ENCODE measurements around the gene RAB35.

RAB35 gene

GRCh38 chr12:120089105-120089504 is 27.4 kb downstream of the RAB35 start:
- TF ChIP-seq ZBTB7A (IDR thresholded peaks at IDR 0.05; ENCODE audit: low read depth) = no peak
- no peak for TF ChIP-seq MAX (IDR thresholded peaks at IDR 0.05)
- no peak for TF ChIP-seq TEAD4 (IDR thresholded peaks at IDR 0.05)
- TF ChIP-seq YY1 (IDR thresholded peaks at IDR 0.05; ENCODE audit: low read depth) = no peak
- TF ChIP-seq TAF1 (IDR thresholded peaks at IDR 0.05; ENCODE audit: low read depth) = no peak

DNA sequence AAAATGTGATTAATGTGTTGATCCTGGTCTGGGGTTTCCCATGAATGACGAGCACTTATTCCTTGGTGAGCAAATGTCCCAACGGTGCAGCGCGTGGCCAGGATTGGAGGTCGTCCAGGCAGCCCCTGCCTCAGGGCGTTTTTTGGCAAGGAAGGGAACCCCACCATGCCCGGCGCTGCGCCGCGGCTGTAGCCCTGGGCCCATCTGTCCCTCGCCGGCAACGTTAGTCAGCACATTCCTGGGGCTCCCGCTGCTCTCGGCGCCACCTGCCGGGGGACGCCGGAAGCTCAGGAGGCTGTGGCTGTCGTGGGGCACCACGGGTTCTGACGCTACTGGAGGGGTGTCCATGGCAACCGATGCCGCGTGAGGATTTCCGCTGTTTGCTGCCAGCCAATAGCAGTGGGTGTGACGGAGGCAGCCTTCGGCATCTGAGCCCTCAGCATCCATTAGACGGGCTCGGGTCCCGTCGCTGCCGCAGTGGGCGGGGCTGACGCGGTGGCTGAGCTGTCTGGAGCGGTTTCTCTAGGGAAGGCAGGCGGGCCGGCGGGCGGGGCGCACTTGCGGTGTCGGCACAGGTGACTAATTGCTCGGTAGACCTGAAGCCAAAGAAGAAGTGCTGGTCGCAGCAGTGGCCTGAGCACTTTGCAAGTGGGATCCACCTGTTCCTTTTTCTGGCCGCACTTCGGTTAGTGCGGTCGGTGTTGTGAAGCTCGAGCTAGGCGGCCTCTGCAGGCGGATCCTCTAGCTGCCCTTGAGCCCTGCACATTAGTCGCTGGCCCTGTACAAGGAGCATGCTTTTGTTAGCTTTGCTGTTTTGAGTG is 29.5 kb downstream of the RAB35 start:
- TF ChIP-seq EGR1 (IDR thresholded peaks at IDR 0.05) (0 out of 2 replicates have a peak, but pooled peaks have one; percentile 21), YY1 (IDR thresholded peaks at IDR 0.05; ENCODE audit: low read depth) (peak; percentile 79), TCF12 (IDR thresholded peaks at IDR 0.05; ENCODE audit: low read depth) (peak; percentile 83), FOXM1 (IDR thresholded peaks at IDR 0.05; ENCODE audit: borderline replicate concordance, low read depth) (peak; percentile 62; the same call in 1 of the 2 replicates), MAX (IDR thresholded peaks at IDR 0.05) (peak; percentile 90), NFIC (IDR thresholded peaks at IDR 0.05) (peak; percentile 57; the same call in 1 of the 2 replicates), TAF1 (IDR thresholded peaks at IDR 0.05; ENCODE audit: low read depth) (peak; percentile 51), CREB1 (IDR thresholded peaks at IDR 0.05; ENCODE audit: low read depth) (peak; percentile 75), RAD21 (IDR thresholded peaks at IDR 0.05; ENCODE audit: low read depth) (peak; percentile 78), TEAD4 (IDR thresholded peaks at IDR 0.05) (peak; percentile 98), ZBTB7A (IDR thresholded peaks at IDR 0.05; ENCODE audit: low read depth) (peak; percentile 65; the same call in 1 of the 2 replicates), CEBPB (IDR thresholded peaks at IDR 0.05) (peak; percentile 14; the same call in 1 of the 2 replicates), EP300 (IDR thresholded peaks at IDR 0.05; ENCODE audit: borderline replicate concordance) (peak; percentile 65; the same call in 1 of the 2 replicates)
- TF ChIP-seq, protein P1, sequence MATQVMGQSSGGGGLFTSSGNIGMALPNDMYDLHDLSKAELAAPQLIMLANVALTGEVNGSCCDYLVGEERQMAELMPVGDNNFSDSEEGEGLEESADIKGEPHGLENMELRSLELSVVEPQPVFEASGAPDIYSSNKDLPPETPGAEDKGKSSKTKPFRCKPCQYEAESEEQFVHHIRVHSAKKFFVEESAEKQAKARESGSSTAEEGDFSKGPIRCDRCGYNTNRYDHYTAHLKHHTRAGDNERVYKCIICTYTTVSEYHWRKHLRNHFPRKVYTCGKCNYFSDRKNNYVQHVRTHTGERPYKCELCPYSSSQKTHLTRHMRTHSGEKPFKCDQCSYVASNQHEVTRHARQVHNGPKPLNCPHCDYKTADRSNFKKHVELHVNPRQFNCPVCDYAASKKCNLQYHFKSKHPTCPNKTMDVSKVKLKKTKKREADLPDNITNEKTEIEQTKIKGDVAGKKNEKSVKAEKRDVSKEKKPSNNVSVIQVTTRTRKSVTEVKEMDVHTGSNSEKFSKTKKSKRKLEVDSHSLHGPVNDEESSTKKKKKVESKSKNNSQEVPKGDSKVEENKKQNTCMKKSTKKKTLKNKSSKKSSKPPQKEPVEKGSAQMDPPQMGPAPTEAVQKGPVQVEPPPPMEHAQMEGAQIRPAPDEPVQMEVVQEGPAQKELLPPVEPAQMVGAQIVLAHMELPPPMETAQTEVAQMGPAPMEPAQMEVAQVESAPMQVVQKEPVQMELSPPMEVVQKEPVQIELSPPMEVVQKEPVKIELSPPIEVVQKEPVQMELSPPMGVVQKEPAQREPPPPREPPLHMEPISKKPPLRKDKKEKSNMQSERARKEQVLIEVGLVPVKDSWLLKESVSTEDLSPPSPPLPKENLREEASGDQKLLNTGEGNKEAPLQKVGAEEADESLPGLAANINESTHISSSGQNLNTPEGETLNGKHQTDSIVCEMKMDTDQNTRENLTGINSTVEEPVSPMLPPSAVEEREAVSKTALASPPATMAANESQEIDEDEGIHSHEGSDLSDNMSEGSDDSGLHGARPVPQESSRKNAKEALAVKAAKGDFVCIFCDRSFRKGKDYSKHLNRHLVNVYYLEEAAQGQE (IDR thresholded peaks at IDR 0.05; ENCODE audit: low read depth) = 0 out of 2 replicates have a peak, but pooled peaks have one; percentile 34
- TF ChIP-seq, protein P2, sequence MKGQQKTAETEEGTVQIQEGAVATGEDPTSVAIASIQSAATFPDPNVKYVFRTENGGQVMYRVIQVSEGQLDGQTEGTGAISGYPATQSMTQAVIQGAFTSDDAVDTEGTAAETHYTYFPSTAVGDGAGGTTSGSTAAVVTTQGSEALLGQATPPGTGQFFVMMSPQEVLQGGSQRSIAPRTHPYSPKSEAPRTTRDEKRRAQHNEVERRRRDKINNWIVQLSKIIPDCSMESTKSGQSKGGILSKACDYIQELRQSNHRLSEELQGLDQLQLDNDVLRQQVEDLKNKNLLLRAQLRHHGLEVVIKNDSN (IDR thresholded peaks at IDR 0.05) = peak; percentile 69

GRCh38 chr12:120085920-120086645 is 30.5 kb downstream of the RAB35 start:
- TF ChIP-seq TAF1 (IDR thresholded peaks at IDR 0.05; ENCODE audit: low read depth) (no peak), ZBTB7A (IDR thresholded peaks at IDR 0.05; ENCODE audit: low read depth) (no peak), MAX (IDR thresholded peaks at IDR 0.05) (no peak), TCF12 (IDR thresholded peaks at IDR 0.05; ENCODE audit: low read depth) (no peak), EGR1 (IDR thresholded peaks at IDR 0.05) (no peak), CREB1 (IDR thresholded peaks at IDR 0.05; ENCODE audit: low read depth) (no peak), NFIC (IDR thresholded peaks at IDR 0.05) (no peak), CEBPB (IDR thresholded peaks at IDR 0.05) (no peak), RAD21 (IDR thresholded peaks at IDR 0.05; ENCODE audit: low read depth) (no peak)
- TF ChIP-seq, protein P1 (IDR thresholded peaks at IDR 0.05; ENCODE audit: low read depth) = no peak

- TF ChIP-seq ZBTB7A (IDR thresholded peaks at IDR 0.05; ENCODE audit: low read depth) (no peak), TCF12 (IDR thresholded peaks at IDR 0.05; ENCODE audit: low read depth) (no peak), TAF1 (IDR thresholded peaks at IDR 0.05; ENCODE audit: low read depth) (no peak), CEBPB (IDR thresholded peaks at IDR 0.05) (no peak), MAX (IDR thresholded peaks at IDR 0.05) (no peak), CREB1 (IDR thresholded peaks at IDR 0.05; ENCODE audit: low read depth) (no peak), EGR1 (IDR thresholded peaks at IDR 0.05) (no peak)
- TF ChIP-seq, protein P1 (IDR thresholded peaks at IDR 0.05; ENCODE audit: low read depth) = no peak
- TF ChIP-seq, protein P2 (IDR thresholded peaks at IDR 0.05) = no peak
Observed at GRCh38 chr12:120081641-120082040, 34.9 kb downstream of the RAB35 start.

All from Ishikawa (cell line).